Smooth muscle cell (in vitro differentiated cells): ENCODE measurements around the gene TSSK2. TPM values are rescaled to one million over a fixed set of nuclear protein-coding genes. Genes with fewer than 3 reads are reported as not detected.

Experiments used
- DNase-seq: peaks from one replicate; lab custom pipeline; 2025; ENCODE audit not compliant: unreplicated experiment; lab: John Stamatoyannopoulos, UW
- H2AFZ ChIP-seq: fragments of 200-600 bp; sonication (generic); 2 replicates; pipeline ENCODE4 v1.6.0; 2016; ENCODE audit warnings: antibody characterized with exemption, low read depth, mild to moderate bottlenecking
- H3F3A ChIP-seq: fragments of 200-600 bp; sonication (generic); 2 replicates; pipeline ENCODE4 v1.6.0; 2017; ENCODE audit warnings: antibody characterized with exemption, low read depth
- H3K27ac ChIP-seq: fragments of 200-600 bp; sonication (generic); 2 replicates; pipeline ENCODE4 v1.5.1; 2016; ENCODE audit warnings: low read depth, mild to moderate bottlenecking
- H3K27me3 ChIP-seq: fragments of 200-600 bp; sonication (generic); 2 replicates; pipeline ENCODE4 v1.6.1; 2016; ENCODE audit warnings: low read depth, mild to moderate bottlenecking
- H3K36me3 ChIP-seq: fragments of 200-600 bp; sonication (generic); 2 replicates; pipeline ENCODE4 v1.5.1; 2016; ENCODE audit warnings: low read depth
- H3K4me1 ChIP-seq: fragments of 200-600 bp; sonication (generic); 2 replicates; pipeline ENCODE4 v1.5.1; 2016; ENCODE audit warnings: low read depth
- H3K4me2 ChIP-seq: fragments of 200-600 bp; sonication (generic); 2 replicates; pipeline ENCODE4 v1.6.0; 2016; ENCODE audit warnings: mild to moderate bottlenecking
- H3K4me3 ChIP-seq: fragments of 200-600 bp; sonication (generic); 2 replicates; pipeline ENCODE4 v1.5.1; 2016; ENCODE audit warnings: mild to moderate bottlenecking
- H3K79me2 ChIP-seq: fragments of 200-600 bp; sonication (generic); 2 replicates; pipeline ENCODE4 v1.6.0; 2016; ENCODE audit warnings: low read depth, mild to moderate bottlenecking
- H3K9ac ChIP-seq: fragments of 200-600 bp; sonication (generic); 2 replicates; pipeline ENCODE4 v1.6.0; 2016; ENCODE audit warnings: low read depth
- H3K9me3 ChIP-seq: fragments of 200-600 bp; sonication (generic); replicated peaks from 2 replicates; pipeline ENCODE4 v1.5.1; 2016; ENCODE audit warnings: low read depth
- H4K20me1 ChIP-seq: fragments of 200-600 bp; sonication (generic); 2 replicates; pipeline ENCODE4 v1.6.0; 2016; ENCODE audit warnings: low read depth
- CTCF ChIP-seq: fragments of 200-600 bp; sonication (generic); IDR thresholded peaks from 2 replicates; pipeline ENCODE4 v1.5.1; 2017; ENCODE audit warnings: borderline replicate concordance, mild to moderate bottlenecking, antibody characterized with exemption; ENCODE audit not compliant: insufficient read depth, poor library complexity, severe bottlenecking
- WGBS: methylation state at CpG from one replicate; pipeline ENCODE4 v1.1.7; 2016; ENCODE audit warnings: low lambda C conversion rate; 5-methylcytosine and 5-hydroxymethylcytosine counted together
- polyA plus RNA-seq: library from polyadenylated mRNA; unstranded; fragments of >200 nt; fragmentation: Nextera tagmentation; extraction: Ambion mirVana; gene quantifications from 2 replicates; pipeline ENCODE4 v1.2.1, GENCODE V29; 2016
- total RNA-seq: library from RNA; depleted of rRNA; stranded (reverse); fragments of >200 nt; gene quantifications from 2 replicates; pipeline ENCODE4 v1.2.3, GENCODE V29; 2014

Gene TSSK2
- total and polyA plus RNA-seq, 2 experiments from 2014 or later = not detected

GRCh38 chr22:19172213-19173046 is 41.3 kb downstream of the TSSK2 start:
- Histone ChIP-seq H2AFZ (peak overlapping the region; percentile 96), H3K4me3 (peak overlapping the region; percentile 92), H3K79me2 (peaks cover 35% of the 10 kb centered on the region), H3K27ac (peak overlapping the region; percentile 83), H3F3A (no peaks in the 10 kb centered on the region), H3K4me1 (peaks cover 19% of the 10 kb centered on the region), H3K4me2 (peak overlapping the region; percentile 100), H4K20me1 (peaks cover 42% of the 10 kb centered on the region), H3K36me3 (no peaks in the 10 kb centered on the region), H3K9me3 (no peaks in the 10 kb centered on the region), H3K9ac (peak overlapping the region; percentile 97), H3K27me3 (peaks cover 28% of the 10 kb centered on the region)
- DNase-seq = no peak
- no peak for TF ChIP-seq CTCF
- WGBS = 42% methylated on average over 13 of the region's 13 CpGs

GRCh38 chr22:19173047-19174035 is 42.2 kb downstream of the TSSK2 start:
- TF ChIP-seq CTCF = no peak
- Histone ChIP-seq H3K27ac (no peak overlapping the region), H3K79me2 (peaks cover 43% of the 10 kb centered on the region), H3F3A (no peaks in the 10 kb centered on the region), H3K4me2 (peak overlapping the region; percentile 100), H3K27me3 (peaks cover 19% of the 10 kb centered on the region), H3K4me1 (peaks cover 23% of the 10 kb centered on the region), H3K4me3 (no peak overlapping the region), H4K20me1 (peaks cover 46% of the 10 kb centered on the region), H3K36me3 (no peaks in the 10 kb centered on the region), H3K9me3 (no peaks in the 10 kb centered on the region), H3K9ac (peak overlapping the region; percentile 97), H2AFZ (no peak overlapping the region)
- no peak for DNase-seq
- 90% methylated on average over 19 of the region's 19 CpGs for WGBS

GRCh38 chr22:19174106-19175025 is 43.3 kb downstream of the TSSK2 start:
- Histone ChIP-seq H3F3A (no peaks in the 10 kb centered on the region), H4K20me1 (peaks cover 46% of the 10 kb centered on the region), H3K9ac (no peak overlapping the region), H2AFZ (no peak overlapping the region), H3K79me2 (peaks cover 43% of the 10 kb centered on the region), H3K9me3 (no peaks in the 10 kb centered on the region), H3K4me2 (no peak overlapping the region), H3K4me3 (no peak overlapping the region), H3K27me3 (peaks cover 9% of the 10 kb centered on the region), H3K36me3 (no peaks in the 10 kb centered on the region), H3K27ac (peak overlapping the region; percentile 35), H3K4me1 (peaks cover 18% of the 10 kb centered on the region)
- no peak for TF ChIP-seq CTCF
- no peak for DNase-seq
- 59% methylated on average over 14 of the region's 14 CpGs for WGBS
